H1 (cell line): ENCODE measurements around the gene CELF4.

Experiments
- EZH2 ChIP-seq: fragments of 200-600 bp; sonication (generic); IDR thresholded peaks from 2 replicates; pipeline ENCODE4 v1.7.1; 2012; ENCODE audit warnings: low read depth, mild to moderate bottlenecking, moderate library complexity, low read length, inconsistent platforms; ENCODE audit not compliant: severe bottlenecking
- JUND ChIP-seq: IDR thresholded peaks from 2 replicates; pipeline ENCODE4 v1.6.1; 2011; ENCODE audit warnings: mild to moderate bottlenecking, improper control_type of control experiment, low read length
- POLR2A ChIP-seq, 2 experiments: IDR thresholded peaks; 1 replicate in 1 of 2; 2 replicates in 1 of 2; pipeline ENCODE4 v1.6.1; 2011; ENCODE audit warnings: low read depth in 2 of 2, low read length in 2 of 2, mild to moderate bottlenecking in 2 of 2; ENCODE audit errors: control extremely low read depth in 1 of 2
- POLR2AphosphoS5 ChIP-seq: IDR thresholded peaks from 2 replicates; pipeline ENCODE4 v1.6.1; 2011; ENCODE audit warnings: low read depth, low read length
- RFX5 ChIP-seq: IDR thresholded peaks from 2 replicates; pipeline ENCODE4 v1.6.1; 2011; ENCODE audit warnings: low read depth, low read length, improper control_type of control experiment, borderline replicate concordance
- TBP ChIP-seq: IDR thresholded peaks from 2 replicates; pipeline ENCODE4 v1.6.1; 2011; ENCODE audit warnings: low read depth, low read length, improper control_type of control experiment
- YY1 ChIP-seq: IDR thresholded peaks from 2 replicates; pipeline ENCODE4 v1.6.1; 2011; ENCODE audit warnings: low read depth, mild to moderate bottlenecking, low read length
- TF ChIP-seq, protein P1 (sequence below), 3 experiments: IDR thresholded peaks; 1 replicate in 2 of 3; 2 replicates in 1 of 3; pipeline versions ENCODE4 v1.5.1 to v1.6.1; 2011; ENCODE audit warnings: low read length in 3 of 3, mild to moderate bottlenecking in 3 of 3, inconsistent platforms in 2 of 3, low read depth in 1 of 3, moderate library complexity in 1 of 3; ENCODE audit not compliant: insufficient read depth in 1 of 3; ENCODE audit errors: control extremely low read depth in 1 of 3
- TF ChIP-seq, protein P2 (sequence below): IDR thresholded peaks from 2 replicates; pipeline ENCODE4 v1.6.1; 2012; ENCODE audit warnings: inconsistent platforms

DNA sequence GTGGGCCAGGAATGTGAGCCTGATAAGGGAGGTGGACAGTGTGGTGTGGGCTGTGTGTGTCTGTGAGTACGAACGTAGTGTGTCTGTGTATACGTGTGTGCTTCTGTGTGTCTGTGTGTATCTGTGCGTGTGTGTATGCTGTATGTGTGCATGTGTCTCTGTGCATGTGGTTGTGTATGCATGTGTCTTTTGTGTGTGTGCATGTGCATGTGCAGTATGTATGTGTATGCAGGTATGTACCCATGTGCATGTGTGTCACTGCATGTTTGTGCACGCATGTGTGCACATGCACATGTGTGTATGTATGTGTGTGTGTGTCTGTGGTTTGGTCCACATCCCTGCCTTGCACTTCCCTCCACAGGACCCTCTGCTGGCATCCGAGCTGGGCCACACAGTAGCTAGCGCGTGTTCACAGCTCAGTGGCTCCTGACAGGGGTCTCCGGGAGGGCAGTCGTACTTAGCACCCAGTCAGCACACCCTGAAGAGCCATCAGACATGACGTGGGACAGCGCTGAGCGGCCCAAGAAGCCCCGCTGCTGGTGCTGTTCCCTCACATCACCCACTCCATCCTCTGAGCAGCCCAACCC is 114.3 kb downstream of the CELF4 start:
- TF ChIP-seq TBP = no peak
- TF ChIP-seq, protein P1, sequence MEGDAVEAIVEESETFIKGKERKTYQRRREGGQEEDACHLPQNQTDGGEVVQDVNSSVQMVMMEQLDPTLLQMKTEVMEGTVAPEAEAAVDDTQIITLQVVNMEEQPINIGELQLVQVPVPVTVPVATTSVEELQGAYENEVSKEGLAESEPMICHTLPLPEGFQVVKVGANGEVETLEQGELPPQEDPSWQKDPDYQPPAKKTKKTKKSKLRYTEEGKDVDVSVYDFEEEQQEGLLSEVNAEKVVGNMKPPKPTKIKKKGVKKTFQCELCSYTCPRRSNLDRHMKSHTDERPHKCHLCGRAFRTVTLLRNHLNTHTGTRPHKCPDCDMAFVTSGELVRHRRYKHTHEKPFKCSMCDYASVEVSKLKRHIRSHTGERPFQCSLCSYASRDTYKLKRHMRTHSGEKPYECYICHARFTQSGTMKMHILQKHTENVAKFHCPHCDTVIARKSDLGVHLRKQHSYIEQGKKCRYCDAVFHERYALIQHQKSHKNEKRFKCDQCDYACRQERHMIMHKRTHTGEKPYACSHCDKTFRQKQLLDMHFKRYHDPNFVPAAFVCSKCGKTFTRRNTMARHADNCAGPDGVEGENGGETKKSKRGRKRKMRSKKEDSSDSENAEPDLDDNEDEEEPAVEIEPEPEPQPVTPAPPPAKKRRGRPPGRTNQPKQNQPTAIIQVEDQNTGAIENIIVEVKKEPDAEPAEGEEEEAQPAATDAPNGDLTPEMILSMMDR (IDR thresholded peaks at IDR 0.05; ENCODE audit: control extremely low read depth in 1 of 3, insufficient read depth in 1 of 3, low read depth in 1 of 3, low read length in 3 of 3) = no peak
- TF ChIP-seq, protein P2, sequence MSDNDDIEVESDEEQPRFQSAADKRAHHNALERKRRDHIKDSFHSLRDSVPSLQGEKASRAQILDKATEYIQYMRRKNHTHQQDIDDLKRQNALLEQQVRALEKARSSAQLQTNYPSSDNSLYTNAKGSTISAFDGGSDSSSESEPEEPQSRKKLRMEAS = no peak
- no peak for TF ChIP-seq EZH2
- no peak for TF ChIP-seq RFX5
- TF ChIP-seq POLR2AphosphoS5 = no peak
- TF ChIP-seq POLR2A (IDR thresholded peaks at IDR 0.05; ENCODE audit: control extremely low read depth in 1 of 2, low read depth in 2 of 2, low read length in 2 of 2) = no peak
- TF ChIP-seq JUND = no peak
- no peak for TF ChIP-seq YY1
